GM12865 (cell line): ENCODE results near the gene SOX5.

Experiments used
- DNase-seq: peaks from one replicate; pipeline ENCODE4 v3.0.0; 2010; ENCODE audit warnings: low read depth
- H3K4me3 ChIP-seq: 2 replicates; pipeline ENCODE4 v1.5.1; 2011; ENCODE audit warnings: mild to moderate bottlenecking, low read depth, low read length, control low read depth
- CTCF ChIP-seq: IDR thresholded peaks from 2 replicates; pipeline ENCODE4 v1.5.1; 2011; ENCODE audit warnings: low read length, control low read depth, low read depth, inconsistent platforms; ENCODE audit not compliant: insufficient read depth; ENCODE audit errors: missing control alignments

The SOX5 gene

GRCh38 chr12:23579257-23579656 is 370.2 kb downstream of the SOX5 start:
- no peak overlapping the region for H3K4me3 ChIP-seq
- no peak for DNase-seq
- no peak for TF ChIP-seq CTCF

GRCh38 chr12:23576372-23576771 is 373.1 kb downstream of the SOX5 start:
- peak; percentile 35 for DNase-seq
- no peak for TF ChIP-seq CTCF
- no peak overlapping the region for H3K4me3 ChIP-seq

GRCh38 chr12:23569356-23569755 is 380.1 kb downstream of the SOX5 start:
- no peak overlapping the region for H3K4me3 ChIP-seq
- no peak for DNase-seq
- no peak for TF ChIP-seq CTCF

- DNase-seq: no peak
- TF ChIP-seq CTCF: no peak
- H3K4me3 ChIP-seq: no peak overlapping the region
Observed at GRCh38 chr12:23566133-23566532, 383.3 kb downstream of the SOX5 start.

- no peak for TF ChIP-seq CTCF
- H3K4me3 ChIP-seq: no peak overlapping the region
- DNase-seq: no peak
Observed at GRCh38 chr12:23564451-23565152, 384.9 kb downstream of the SOX5 start.

- H3K4me3 ChIP-seq: no peak overlapping the region
- no peak for DNase-seq
- TF ChIP-seq CTCF: no peak
Observed at GRCh38 chr12:23561364-23562345, 387.8 kb downstream of the SOX5 start.
